Measurements from ENCODE around the gene GPR162. TPM values are rescaled to one million over a fixed set of nuclear protein-coding genes. Genes with fewer than 3 reads are reported as not detected.

Gene GPR162
- polyA plus RNA-seq, 3 donors, result 15.1 to 81.7 (median 16.0) TPM

DNA sequence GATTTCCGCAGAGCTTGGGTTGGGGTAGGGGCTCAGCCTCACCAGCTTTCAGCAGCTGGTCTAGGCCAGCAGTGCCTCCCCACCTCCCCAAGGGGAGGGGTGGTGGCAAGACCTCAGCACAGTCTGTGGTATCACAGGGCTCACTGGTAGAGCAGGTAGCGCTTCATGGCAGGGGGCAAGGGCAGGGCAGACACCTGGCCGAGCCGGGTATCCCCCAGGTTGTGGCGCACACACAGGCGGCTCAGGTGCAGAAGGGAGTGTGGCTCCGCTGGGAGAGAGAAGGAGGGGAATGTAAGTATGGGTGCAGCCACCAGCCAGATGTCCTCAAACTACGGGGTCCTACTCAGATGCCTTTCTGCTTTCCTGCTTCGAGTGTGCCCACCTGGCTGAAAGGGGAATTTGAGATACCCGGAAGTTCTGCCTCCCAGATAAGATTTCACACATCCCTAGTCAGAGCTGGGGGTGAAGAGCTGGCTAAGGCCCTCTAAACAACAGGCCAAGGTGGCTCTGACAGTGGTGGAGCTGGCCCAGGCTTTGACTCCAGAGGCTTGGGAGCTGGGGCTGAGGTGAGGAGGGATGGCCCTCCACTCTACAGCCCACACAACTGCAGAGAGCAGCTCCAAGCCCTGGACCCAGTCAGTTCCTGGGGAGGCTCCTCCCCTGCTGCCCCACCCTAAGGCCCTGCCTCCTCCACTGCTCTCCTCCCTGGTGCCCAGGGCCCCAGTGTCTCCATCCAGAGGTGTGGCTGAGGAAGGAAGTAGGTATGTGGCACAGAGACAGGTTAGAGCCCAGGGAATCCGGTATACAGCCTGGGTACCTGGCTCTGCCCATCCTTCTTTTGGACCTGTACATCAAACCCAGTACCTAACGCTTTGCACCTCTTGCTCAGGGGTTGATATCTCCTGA lies 49.7 kb downstream of the GPR162 start:
- Histone ChIP-seq H4K20me1 (ENCODE audit: insufficient read depth, low read length) (peaks cover 55% of the 10 kb centered on the region), H3K9ac (ENCODE audit: insufficient read depth, low read length, poor library complexity, severe bottlenecking) (no peak overlapping the region), H3K27ac (ENCODE audit: low read depth in 1 of 2, low read length in 2 of 2) (peak overlapping the region in 1 of 2 donors; percentile 22), H3K4me1 (ENCODE audit: control insufficient read depth in 1 of 2, insufficient read depth in 2 of 2, low read length in 2 of 2) (peaks cover 46 to 72% of the 10 kb centered on the region in 2 donors), H3K79me2 (ENCODE audit: insufficient read depth, low read length) (peaks cover 61% of the 10 kb centered on the region), H3K27me3 (ENCODE audit: control insufficient read depth in 2 of 2, insufficient read depth in 2 of 2, low read length in 2 of 2) (no peaks in the 10 kb centered on the region), H3K9me3 (replicated peaks in 1 of 2; ENCODE audit: control insufficient read depth in 1 of 2, insufficient read depth in 1 of 2, low read length in 2 of 2) (no peaks in the 10 kb centered on the region), H2AFZ (ENCODE audit: insufficient read depth, low read depth, low read length, poor library complexity, severe bottlenecking) (no peak overlapping the region), H3K4me2 (replicated peaks; ENCODE audit: extremely low read depth, low read length, poor library complexity, severe bottlenecking) (peak overlapping the region; percentile 96), H3K36me3 (replicated peaks in 1 of 2; ENCODE audit: control insufficient read depth in 1 of 2, insufficient read depth in 2 of 2, low read length in 2 of 2) (peaks cover 15 to 21% of the 10 kb centered on the region in 2 donors), H3K4me3 (replicated peaks in 1 of 3; ENCODE audit: low read depth in 2 of 3, low read length in 3 of 3) (peak overlapping the region in 1 of 3 experiments; percentile 92)
- Mint-ChIP-seq H3K4me3 (peak overlapping the region; percentile 87 to 92), H3K27me3 (ENCODE audit: low read depth in 3 of 3) (peaks cover 0 to 3% (median 0%) of the 10 kb centered on the region in 3 donors), H3K4me1 (peaks cover 65% of the 10 kb centered on the region), H3K27ac (peak overlapping the region in 4 of 7 donors; percentile 18 to 81 (median 49)), H3K36me3 (peaks cover 26 to 38% of the 10 kb centered on the region in 2 donors), H3K9me3 (no peaks in the 10 kb centered on the region)
- no peak for DNase-seq
- intact Hi-C loops (cut with micrococcal nuclease), result loop anchor here (5.0 kb wide), 3 partner anchors 36 to 91 kb away; partner anchors contain the start of genes C12orf57 (in 1 of the 2) and RNU7-1 (in 1 of the 2)
- TF ChIP-seq, protein P1, sequence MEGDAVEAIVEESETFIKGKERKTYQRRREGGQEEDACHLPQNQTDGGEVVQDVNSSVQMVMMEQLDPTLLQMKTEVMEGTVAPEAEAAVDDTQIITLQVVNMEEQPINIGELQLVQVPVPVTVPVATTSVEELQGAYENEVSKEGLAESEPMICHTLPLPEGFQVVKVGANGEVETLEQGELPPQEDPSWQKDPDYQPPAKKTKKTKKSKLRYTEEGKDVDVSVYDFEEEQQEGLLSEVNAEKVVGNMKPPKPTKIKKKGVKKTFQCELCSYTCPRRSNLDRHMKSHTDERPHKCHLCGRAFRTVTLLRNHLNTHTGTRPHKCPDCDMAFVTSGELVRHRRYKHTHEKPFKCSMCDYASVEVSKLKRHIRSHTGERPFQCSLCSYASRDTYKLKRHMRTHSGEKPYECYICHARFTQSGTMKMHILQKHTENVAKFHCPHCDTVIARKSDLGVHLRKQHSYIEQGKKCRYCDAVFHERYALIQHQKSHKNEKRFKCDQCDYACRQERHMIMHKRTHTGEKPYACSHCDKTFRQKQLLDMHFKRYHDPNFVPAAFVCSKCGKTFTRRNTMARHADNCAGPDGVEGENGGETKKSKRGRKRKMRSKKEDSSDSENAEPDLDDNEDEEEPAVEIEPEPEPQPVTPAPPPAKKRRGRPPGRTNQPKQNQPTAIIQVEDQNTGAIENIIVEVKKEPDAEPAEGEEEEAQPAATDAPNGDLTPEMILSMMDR (IDR thresholded peaks at IDR 0.05), result no peak
- 78% methylated on average over 6 of the region's 12 CpGs for WGBS (ENCODE audit: insufficient coverage)

All from CD14-positive monocyte (primary cell).